ENCODE data around the gene INSR. TPM values are rescaled to one million over a fixed set of nuclear protein-coding genes. Genes with fewer than 3 reads are reported as not detected.

INSR gene
- total RNA-seq, 1 donor from 2014 or later, result 32.5 TPM

DNA sequence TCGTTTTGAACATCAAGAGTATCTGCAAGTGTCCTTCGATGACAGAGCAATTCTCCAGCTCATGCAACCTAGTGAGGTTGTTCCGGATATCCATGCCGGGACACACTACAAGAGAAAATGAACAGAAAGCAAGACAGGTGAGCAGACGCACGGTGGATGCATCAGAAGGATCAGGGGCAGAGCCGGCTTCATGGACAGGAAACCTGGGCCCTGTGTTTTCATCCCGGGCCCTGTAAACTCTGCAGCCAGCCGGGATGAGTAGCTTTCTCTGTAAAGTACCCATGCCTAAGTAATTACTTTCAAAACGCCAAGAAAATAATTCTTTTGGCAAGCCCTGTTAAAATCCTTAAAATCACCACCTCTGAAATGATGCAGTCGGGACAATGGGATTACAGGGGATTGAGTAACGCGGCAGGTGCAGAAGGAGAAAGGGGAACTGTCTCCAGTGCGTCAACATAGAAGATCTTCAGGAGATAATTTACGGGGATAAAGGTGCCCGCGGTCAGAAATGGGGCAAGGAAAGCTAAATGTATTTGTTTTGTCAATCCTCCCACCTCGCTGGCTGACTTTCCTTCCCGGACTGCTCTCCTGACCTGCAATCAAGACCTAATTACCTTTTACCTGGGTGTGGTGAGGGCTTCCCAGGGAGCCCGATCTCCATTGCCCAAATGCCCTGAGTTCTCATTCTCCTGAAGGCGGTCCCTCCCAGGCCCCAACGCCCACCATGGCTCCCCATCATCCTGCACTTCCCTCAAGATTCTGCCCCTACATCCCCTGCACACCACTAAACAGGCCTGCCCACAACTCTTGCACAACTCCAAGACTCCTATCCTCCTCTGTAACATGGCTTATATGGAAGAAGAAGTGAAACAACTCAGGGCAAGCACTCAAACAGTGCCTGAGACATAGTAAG is 26.2 kb downstream of the INSR start:
- Mint-ChIP-seq H3K9me3 (ENCODE audit: low read depth) (peaks cover 4% of the 10 kb centered on the region), H3K27ac (ENCODE audit: unreplicated experiment) (no peak overlapping the region), H3K4me3 (ENCODE audit: unreplicated experiment) (no peak overlapping the region), H3K36me3 (ENCODE audit: low read depth) (peaks cover 17% of the 10 kb centered on the region), H3K27me3 (ENCODE audit: low read depth) (no peaks in the 10 kb centered on the region), H3K4me1 (ENCODE audit: low read depth) (peaks cover under 1% of the 10 kb centered on the region)
- TF ChIP-seq, protein P1, sequence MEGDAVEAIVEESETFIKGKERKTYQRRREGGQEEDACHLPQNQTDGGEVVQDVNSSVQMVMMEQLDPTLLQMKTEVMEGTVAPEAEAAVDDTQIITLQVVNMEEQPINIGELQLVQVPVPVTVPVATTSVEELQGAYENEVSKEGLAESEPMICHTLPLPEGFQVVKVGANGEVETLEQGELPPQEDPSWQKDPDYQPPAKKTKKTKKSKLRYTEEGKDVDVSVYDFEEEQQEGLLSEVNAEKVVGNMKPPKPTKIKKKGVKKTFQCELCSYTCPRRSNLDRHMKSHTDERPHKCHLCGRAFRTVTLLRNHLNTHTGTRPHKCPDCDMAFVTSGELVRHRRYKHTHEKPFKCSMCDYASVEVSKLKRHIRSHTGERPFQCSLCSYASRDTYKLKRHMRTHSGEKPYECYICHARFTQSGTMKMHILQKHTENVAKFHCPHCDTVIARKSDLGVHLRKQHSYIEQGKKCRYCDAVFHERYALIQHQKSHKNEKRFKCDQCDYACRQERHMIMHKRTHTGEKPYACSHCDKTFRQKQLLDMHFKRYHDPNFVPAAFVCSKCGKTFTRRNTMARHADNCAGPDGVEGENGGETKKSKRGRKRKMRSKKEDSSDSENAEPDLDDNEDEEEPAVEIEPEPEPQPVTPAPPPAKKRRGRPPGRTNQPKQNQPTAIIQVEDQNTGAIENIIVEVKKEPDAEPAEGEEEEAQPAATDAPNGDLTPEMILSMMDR (IDR thresholded peaks at IDR 0.05), result no peak
- DNase-seq (ENCODE audit: low spot score), result no peak

DNA sequence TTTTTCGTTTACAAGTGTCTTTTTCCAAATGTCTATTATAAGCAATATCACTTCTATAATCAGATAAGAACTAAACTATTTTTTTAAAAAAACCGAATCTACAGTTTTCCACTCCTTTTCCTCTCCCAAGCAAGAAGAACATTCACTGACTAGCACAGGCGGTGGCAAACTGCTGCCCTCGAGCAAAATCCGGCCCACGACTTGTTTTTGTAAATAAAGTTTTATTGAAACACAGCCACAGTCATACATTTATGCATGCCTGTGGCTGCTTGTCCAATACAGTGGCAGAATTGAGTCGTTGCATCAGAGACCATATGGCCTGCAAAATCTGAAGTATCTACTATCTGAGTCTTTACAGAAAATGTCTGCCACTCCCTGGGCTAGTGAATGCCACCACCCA is 27.4 kb downstream of the INSR start:
- no peaks in the 10 kb centered on the region for H3K27me3 Mint-ChIP-seq (ENCODE audit: low read depth)
- no peak overlapping the region for H3K4me3 Mint-ChIP-seq (ENCODE audit: unreplicated experiment)
- TF ChIP-seq, protein P1 (IDR thresholded peaks at IDR 0.05), result no peak
- H3K36me3 Mint-ChIP-seq (ENCODE audit: low read depth), result peaks cover 18% of the 10 kb centered on the region
- no peaks in the 10 kb centered on the region for H3K4me1 Mint-ChIP-seq (ENCODE audit: low read depth)
- peaks cover 4% of the 10 kb centered on the region for H3K9me3 Mint-ChIP-seq (ENCODE audit: low read depth)
- no peak for DNase-seq (ENCODE audit: low spot score)
- no peak overlapping the region for H3K27ac Mint-ChIP-seq (ENCODE audit: unreplicated experiment)

DNA sequence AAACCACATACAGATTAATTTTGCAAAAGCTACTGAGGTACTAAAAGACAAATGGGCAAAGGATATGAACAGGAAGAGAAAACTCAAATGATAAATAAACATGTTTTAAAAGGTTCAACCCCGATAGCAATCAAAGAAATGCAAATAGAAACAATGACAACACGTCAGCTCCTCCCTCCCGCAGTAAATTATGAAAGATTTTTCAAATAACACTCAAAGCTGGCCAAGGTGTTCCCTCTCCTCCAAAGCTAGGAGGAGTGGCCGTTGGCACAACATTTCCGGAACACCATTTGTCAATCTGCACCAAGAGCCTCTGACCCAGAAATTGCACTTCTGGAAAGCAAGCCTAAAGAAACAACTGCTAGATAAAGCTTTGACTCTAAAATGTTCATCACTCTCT is 28.3 kb downstream of the INSR start:
- TF ChIP-seq, protein P1 (IDR thresholded peaks at IDR 0.05), result no peak
- no peaks in the 10 kb centered on the region for H3K27me3 Mint-ChIP-seq (ENCODE audit: low read depth)
- no peak for DNase-seq (ENCODE audit: low spot score)
- H3K36me3 Mint-ChIP-seq (ENCODE audit: low read depth), result peaks cover 18% of the 10 kb centered on the region
- no peak overlapping the region for H3K4me3 Mint-ChIP-seq (ENCODE audit: unreplicated experiment)
- peaks cover 4% of the 10 kb centered on the region for H3K9me3 Mint-ChIP-seq (ENCODE audit: low read depth)
- no peaks in the 10 kb centered on the region for H3K4me1 Mint-ChIP-seq (ENCODE audit: low read depth)
- no peak overlapping the region for H3K27ac Mint-ChIP-seq (ENCODE audit: unreplicated experiment)

DNA sequence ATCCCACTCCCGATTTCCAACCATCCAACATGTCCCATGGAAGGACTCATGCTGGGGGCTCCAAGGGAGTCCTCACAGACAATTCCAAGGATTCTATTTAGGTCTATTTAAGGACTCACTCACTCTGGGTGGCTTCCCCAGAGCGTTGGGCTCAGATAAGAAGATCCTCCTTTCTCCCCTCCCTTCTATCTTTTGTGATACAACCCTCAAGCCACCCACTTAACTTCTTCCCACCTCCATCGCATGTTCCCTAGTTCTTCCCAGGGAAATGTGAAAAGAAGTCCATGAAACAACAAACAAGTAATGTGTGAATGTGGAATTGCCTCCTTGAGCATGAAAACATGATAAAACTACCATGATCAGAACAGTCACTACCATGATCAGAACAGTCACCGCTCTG is 29.4 kb downstream of the INSR start:
- Mint-ChIP-seq H3K27ac (ENCODE audit: unreplicated experiment) (no peak overlapping the region), H3K36me3 (ENCODE audit: low read depth) (peaks cover 18% of the 10 kb centered on the region), H3K4me1 (ENCODE audit: low read depth) (no peaks in the 10 kb centered on the region), H3K27me3 (ENCODE audit: low read depth) (no peaks in the 10 kb centered on the region), H3K9me3 (ENCODE audit: low read depth) (peaks cover 4% of the 10 kb centered on the region), H3K4me3 (ENCODE audit: unreplicated experiment) (no peak overlapping the region)
- DNase-seq (ENCODE audit: low spot score), result no peak
- TF ChIP-seq, protein P1 (IDR thresholded peaks at IDR 0.05), result no peak

DNA sequence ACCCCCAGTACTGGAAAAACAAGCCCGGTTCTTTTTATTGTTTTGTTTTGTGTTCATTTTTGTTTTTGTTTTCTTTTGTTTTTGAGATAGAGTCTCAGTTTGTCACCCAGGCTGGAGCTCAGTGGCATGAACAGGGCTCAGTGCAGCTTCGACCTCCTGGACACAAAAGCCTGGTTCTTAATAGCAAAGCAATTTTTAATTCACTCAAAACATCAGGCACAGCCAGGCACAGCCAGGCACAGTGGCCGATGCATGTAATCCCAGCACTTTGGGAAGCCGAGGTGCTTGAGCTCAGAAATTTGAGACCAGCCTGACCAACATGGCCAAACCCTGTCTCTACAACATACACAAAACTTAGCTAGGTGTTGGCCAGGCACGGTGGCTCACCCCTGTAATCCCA is 30.7 kb downstream of the INSR start:
- DNase-seq (ENCODE audit: low spot score), result no peak
- Mint-ChIP-seq H3K27ac (ENCODE audit: unreplicated experiment) (no peak overlapping the region), H3K4me1 (ENCODE audit: low read depth) (no peaks in the 10 kb centered on the region), H3K27me3 (ENCODE audit: low read depth) (no peaks in the 10 kb centered on the region), H3K9me3 (ENCODE audit: low read depth) (peaks cover 4% of the 10 kb centered on the region), H3K36me3 (ENCODE audit: low read depth) (peaks cover 18% of the 10 kb centered on the region), H3K4me3 (ENCODE audit: unreplicated experiment) (no peak overlapping the region)
- TF ChIP-seq, protein P1 (IDR thresholded peaks at IDR 0.05), result no peak
